ENCODE data around the gene GLB1L2. TPM values are rescaled to one million over a fixed set of nuclear protein-coding genes. Genes with fewer than 3 reads are reported as not detected.

Gene GLB1L2
- total RNA-seq, 1 donor from 2014 or later, result 0.30 TPM

DNA sequence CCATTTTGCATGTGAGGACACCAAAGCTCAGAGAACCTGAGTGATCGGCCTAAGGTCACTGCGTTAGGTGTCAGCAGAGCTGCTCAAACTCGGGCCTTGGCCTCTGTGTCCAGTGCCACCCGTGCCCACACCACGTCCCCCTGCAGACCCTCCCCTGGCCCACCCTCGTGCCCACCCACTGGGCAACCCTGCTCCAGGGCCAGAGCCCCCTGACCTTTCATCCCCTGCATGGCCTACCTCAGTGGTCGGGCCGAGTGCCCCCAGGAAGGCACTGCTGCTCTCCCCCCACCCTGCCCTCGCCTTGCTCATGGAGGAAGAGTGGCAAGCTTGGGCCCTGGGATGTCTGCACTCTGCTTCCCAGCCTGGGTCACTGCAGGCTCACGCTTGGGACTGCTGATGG lies 62.5 kb downstream of the GLB1L2 start:
- Histone ChIP-seq H3K4me1 (no peaks in the 10 kb centered on the region), H3K36me3 (no peaks in the 10 kb centered on the region), H3K27ac (replicated peaks) (no peak overlapping the region), H3K9me3 (replicated peaks) (no peaks in the 10 kb centered on the region), H3K4me3 (no peak overlapping the region), H3K27me3 (ENCODE audit: low read depth) (peaks cover 95% of the 10 kb centered on the region)
- intact Hi-C loops (cut with micrococcal nuclease), result no loop called here
- DNase-seq, result no peak
- TF ChIP-seq, protein P1, sequence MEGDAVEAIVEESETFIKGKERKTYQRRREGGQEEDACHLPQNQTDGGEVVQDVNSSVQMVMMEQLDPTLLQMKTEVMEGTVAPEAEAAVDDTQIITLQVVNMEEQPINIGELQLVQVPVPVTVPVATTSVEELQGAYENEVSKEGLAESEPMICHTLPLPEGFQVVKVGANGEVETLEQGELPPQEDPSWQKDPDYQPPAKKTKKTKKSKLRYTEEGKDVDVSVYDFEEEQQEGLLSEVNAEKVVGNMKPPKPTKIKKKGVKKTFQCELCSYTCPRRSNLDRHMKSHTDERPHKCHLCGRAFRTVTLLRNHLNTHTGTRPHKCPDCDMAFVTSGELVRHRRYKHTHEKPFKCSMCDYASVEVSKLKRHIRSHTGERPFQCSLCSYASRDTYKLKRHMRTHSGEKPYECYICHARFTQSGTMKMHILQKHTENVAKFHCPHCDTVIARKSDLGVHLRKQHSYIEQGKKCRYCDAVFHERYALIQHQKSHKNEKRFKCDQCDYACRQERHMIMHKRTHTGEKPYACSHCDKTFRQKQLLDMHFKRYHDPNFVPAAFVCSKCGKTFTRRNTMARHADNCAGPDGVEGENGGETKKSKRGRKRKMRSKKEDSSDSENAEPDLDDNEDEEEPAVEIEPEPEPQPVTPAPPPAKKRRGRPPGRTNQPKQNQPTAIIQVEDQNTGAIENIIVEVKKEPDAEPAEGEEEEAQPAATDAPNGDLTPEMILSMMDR (IDR thresholded peaks at IDR 0.05; ENCODE audit: borderline replicate concordance), result no peak

DNA sequence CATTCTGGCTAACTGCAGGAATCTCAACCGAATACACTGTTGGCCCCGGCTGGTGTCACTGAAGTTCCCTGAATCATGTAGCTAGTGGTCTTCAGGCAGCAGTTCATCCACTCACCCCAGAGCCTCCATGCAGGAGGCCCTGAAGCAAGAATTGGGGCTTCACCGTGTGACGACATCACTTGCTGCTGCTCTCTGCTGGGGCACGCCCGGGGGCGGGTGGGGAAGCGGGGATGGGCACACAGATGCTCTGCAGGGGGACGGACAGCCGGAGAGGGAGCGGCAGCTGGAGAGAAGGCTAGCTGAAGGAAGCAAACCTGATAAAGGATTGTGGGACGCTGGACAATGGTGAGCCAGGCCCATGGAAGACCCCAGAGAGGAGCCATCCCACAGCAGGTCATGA lies 63.2 kb downstream of the GLB1L2 start:
- Histone ChIP-seq H3K4me1 (no peaks in the 10 kb centered on the region), H3K4me3 (no peak overlapping the region), H3K27ac (replicated peaks) (no peak overlapping the region), H3K36me3 (no peaks in the 10 kb centered on the region), H3K27me3 (ENCODE audit: low read depth) (peaks cover 95% of the 10 kb centered on the region), H3K9me3 (replicated peaks) (no peaks in the 10 kb centered on the region)
- no peak for DNase-seq
- TF ChIP-seq, protein P1 (IDR thresholded peaks at IDR 0.05; ENCODE audit: borderline replicate concordance), result no peak
- intact Hi-C loops (cut with micrococcal nuclease), result no loop called here

GRCh38 chr11:134397304-134398078 lies 65.7 kb downstream of the GLB1L2 start:
- intact Hi-C loops (cut with micrococcal nuclease), result no loop called here
- H3K27me3 ChIP-seq (ENCODE audit: low read depth), result peaks cover 98% of the 10 kb centered on the region
- peaks cover 4% of the 10 kb centered on the region for H3K9me3 ChIP-seq (replicated peaks)
- H3K36me3 ChIP-seq, result no peaks in the 10 kb centered on the region
- H3K27ac ChIP-seq (replicated peaks), result no peak overlapping the region
- TF ChIP-seq, protein P1 (IDR thresholded peaks at IDR 0.05; ENCODE audit: borderline replicate concordance), result no peak
- H3K4me1 ChIP-seq, result no peaks in the 10 kb centered on the region
- H3K4me3 ChIP-seq, result no peak overlapping the region
- DNase-seq, result no peak

- H3K9me3 ChIP-seq (replicated peaks), result peaks cover 4% of the 10 kb centered on the region
- TF ChIP-seq, protein P1 (IDR thresholded peaks at IDR 0.05; ENCODE audit: borderline replicate concordance), result no peak
- no peaks in the 10 kb centered on the region for H3K4me1 ChIP-seq
- H3K27ac ChIP-seq (replicated peaks), result no peak overlapping the region
- no peak overlapping the region for H3K4me3 ChIP-seq
- DNase-seq, result no peak
- no peaks in the 10 kb centered on the region for H3K36me3 ChIP-seq
- peaks cover 95% of the 10 kb centered on the region for H3K27me3 ChIP-seq (ENCODE audit: low read depth)
- intact Hi-C loops (cut with micrococcal nuclease), result no loop called here
Measured at GRCh38 chr11:134398079-134398444, 66.3 kb downstream of the GLB1L2 start.

DNA sequence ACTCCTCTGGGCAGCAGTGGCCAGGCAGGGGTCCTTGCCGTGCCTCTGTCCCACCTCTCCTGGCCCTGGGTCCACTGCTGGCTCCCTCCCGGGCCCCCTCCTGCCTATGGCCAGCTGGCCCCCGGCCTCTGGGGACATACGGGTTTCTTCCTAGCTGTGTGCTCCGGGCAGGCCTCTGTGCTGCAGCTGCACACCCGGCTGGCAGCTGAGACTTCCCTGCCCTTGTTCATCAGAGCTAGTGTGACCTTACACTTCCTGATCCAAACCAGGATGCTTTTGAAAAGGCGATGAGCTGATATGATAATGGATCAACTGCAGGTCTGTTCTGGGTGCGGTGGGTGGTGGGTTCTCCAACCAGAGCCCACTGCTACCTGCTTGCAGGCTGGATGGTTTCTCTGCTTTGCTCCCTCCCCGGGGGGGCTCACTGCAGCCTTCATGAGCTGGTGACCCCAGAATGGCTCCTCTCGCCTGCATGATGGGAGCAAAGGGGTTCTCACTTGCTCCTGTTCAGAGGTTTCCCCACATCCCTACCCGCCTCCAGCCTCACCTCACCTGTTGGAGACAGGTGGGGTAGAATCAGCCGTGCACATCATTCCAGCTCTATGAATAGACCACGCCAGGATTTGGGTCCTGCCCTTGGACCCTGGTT lies 67.0 kb downstream of the GLB1L2 start:
- Histone ChIP-seq H3K27me3 (ENCODE audit: low read depth) (peaks cover 93% of the 10 kb centered on the region), H3K4me1 (no peaks in the 10 kb centered on the region), H3K9me3 (replicated peaks) (peaks cover 4% of the 10 kb centered on the region), H3K27ac (replicated peaks) (no peak overlapping the region), H3K4me3 (no peak overlapping the region), H3K36me3 (no peaks in the 10 kb centered on the region)
- TF ChIP-seq, protein P1 (IDR thresholded peaks at IDR 0.05; ENCODE audit: borderline replicate concordance), result no peak
- DNase-seq, result no peak
- intact Hi-C loops (cut with micrococcal nuclease), result no loop called here

All from left ventricle myocardium inferior (tissue), 1 donor.